Lower lobe of right lung (tissue), 2 donors: ENCODE measurements around the gene AANAT. TPM values are rescaled to one million over a fixed set of nuclear protein-coding genes. Genes with fewer than 3 reads are reported as not detected.

Source experiments
- ATAC-seq, 2 donors: fragments of 200-7000 bp; cut with Tn5 transposase; one replicate each; pipeline ENCODE4 v1.9.1; 2020 to 2022; ENCODE audit warnings: mild to moderate bottlenecking in 2 of 2, moderate library complexity in 2 of 2
- DNase-seq: peaks from one replicate; pipeline ENCODE4 v3.0.0-alpha.2; 2020
- H3K27ac ChIP-seq: fragments of 200-600 bp; one replicate; pipeline ENCODE4 v1.8.0; 2022
- H3K27me3 ChIP-seq: fragments of 200-600 bp; one replicate; pipeline ENCODE4 v1.8.0; 2022; ENCODE audit warnings: low read depth
- H3K36me3 ChIP-seq: fragments of 200-600 bp; one replicate; pipeline ENCODE4 v1.8.0; 2022; ENCODE audit warnings: mild to moderate bottlenecking
- H3K4me1 ChIP-seq: fragments of 200-600 bp; one replicate; pipeline ENCODE4 v1.8.0; 2022
- H3K4me3 ChIP-seq: fragments of 200-600 bp; one replicate; pipeline ENCODE4 v1.8.0; 2022; ENCODE audit warnings: mild to moderate bottlenecking
- H3K9me3 ChIP-seq: fragments of 200-600 bp; one replicate; pipeline ENCODE4 v1.8.0; 2022
- CTCF ChIP-seq: fragments of 200-600 bp; IDR thresholded peaks from one replicate; pipeline ENCODE4 v1.8.0; 2022; ENCODE audit warnings: antibody characterized with exemption, mild to moderate bottlenecking
- intact Hi-C: fragments of 100-400 bp; cut with DNase I; formaldehyde crosslinking; loops from one replicate; pipeline ENCODE4 v1.11.0; 2022
- total RNA-seq: library from RNA; stranded (reverse); fragmentation: NEBNext Ultra II Directional; extraction: Animal tissue kit (Norgen Biotek cat#: 25700); gene quantifications from one replicate; pipeline ENCODE4 v1.2.1, GENCODE V29; 2021
- donor health status: DM: no; HTN: yes; CAD: no; lungs with severe emphysema.

The AANAT gene
- total RNA-seq, 1 donor from 2014 or later: not detected

DNA sequence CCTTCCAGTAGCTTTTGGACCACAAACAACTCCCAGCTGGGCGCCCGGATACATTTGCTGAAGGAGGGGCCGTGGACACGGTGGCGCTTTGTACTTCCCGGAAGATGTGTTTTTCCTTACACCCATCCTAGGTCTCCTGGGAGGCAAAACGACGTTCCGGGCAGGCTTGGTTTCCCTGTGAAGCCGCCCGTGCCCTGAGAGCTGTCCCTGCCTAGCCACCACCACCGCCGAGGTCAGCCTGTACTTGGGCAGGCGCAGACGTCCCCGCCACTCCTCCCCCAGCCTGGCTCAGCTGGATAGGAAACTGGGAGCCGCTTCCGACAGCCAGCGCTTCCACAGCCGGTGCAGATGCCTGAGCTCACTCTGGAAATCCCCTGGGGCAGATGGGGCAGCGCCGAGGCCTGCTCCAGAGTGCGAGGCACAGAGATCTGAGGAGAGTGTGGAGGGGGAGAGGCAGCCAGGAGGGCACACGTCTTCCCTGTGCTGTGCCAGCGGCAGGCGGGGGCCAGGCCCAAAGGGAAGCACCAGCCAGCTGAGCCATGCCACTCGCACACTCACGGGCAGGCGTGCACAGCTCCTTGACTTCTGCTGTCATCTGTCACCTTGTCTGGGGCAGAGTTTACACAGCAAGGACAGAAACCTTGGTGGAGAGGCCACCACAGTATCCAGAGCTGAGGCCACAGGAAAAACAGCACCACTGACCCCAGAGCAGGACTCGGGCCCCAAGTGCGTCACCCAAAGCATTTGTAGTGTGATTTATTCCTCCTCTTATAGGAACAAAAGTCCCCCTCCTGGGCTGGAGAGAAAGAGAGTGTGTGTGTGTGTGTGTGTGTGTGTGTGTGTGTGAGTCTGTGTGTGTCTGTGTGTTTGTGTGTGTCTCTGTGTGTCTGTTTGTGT, 30.8 kb downstream of the AANAT start:
- Histone ChIP-seq H3K4me1 (peaks cover 74% of the 10 kb centered on the region), H3K27ac (peak overlapping the region; percentile 90), H3K36me3 (no peaks in the 10 kb centered on the region), H3K9me3 (no peaks in the 10 kb centered on the region), H3K4me3 (peak overlapping the region; percentile 27), H3K27me3 (no peaks in the 10 kb centered on the region)
- peak; percentile 74 for DNase-seq
- peak; percentile 43 to 68 for ATAC-seq
- intact Hi-C loops: no loop called here
- no peak for TF ChIP-seq CTCF

- peaks cover 68% of the 10 kb centered on the region for H3K4me1 ChIP-seq
- no peaks in the 10 kb centered on the region for H3K9me3 ChIP-seq
- intact Hi-C loops: no loop called here
- peak overlapping the region; percentile 90 for H3K27ac ChIP-seq
- peak overlapping the region; percentile 81 for H3K4me3 ChIP-seq
- ATAC-seq (no peak), DNase-seq (no peak)
- TF ChIP-seq CTCF: no peak
- no peaks in the 10 kb centered on the region for H3K27me3 ChIP-seq
- no peaks in the 10 kb centered on the region for H3K36me3 ChIP-seq
Measured at GRCh38 chr17:76498876-76499251, 31.5 kb downstream of the AANAT start.

DNA sequence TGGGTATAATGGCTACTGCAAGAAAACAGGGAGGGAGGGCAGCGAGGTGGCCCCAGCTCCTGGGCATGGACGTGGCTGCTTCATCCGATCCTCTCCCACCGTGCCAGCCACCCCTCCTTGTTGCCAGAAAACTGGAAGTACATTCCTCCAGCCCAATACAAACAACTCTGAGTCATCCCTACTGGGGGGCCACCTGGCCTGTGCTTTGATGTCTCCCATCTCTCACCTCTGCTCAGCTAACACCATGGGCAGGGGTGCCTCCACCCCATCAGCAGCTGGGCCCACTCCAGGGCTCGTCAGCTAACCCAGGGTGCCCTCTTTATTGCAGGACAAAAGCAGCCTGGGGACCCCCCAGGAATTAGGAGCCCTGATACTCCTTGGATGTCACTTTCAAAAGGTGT, 31.9 kb downstream of the AANAT start:
- no peak for TF ChIP-seq CTCF
- H3K4me1 ChIP-seq: peaks cover 64% of the 10 kb centered on the region
- DNase-seq (no peak), ATAC-seq (no peak)
- no peaks in the 10 kb centered on the region for H3K27me3 ChIP-seq
- H3K9me3 ChIP-seq: no peaks in the 10 kb centered on the region
- H3K4me3 ChIP-seq: peak overlapping the region; percentile 81
- peak overlapping the region; percentile 90 for H3K27ac ChIP-seq
- no peaks in the 10 kb centered on the region for H3K36me3 ChIP-seq
- intact Hi-C loops: no loop called here

DNA sequence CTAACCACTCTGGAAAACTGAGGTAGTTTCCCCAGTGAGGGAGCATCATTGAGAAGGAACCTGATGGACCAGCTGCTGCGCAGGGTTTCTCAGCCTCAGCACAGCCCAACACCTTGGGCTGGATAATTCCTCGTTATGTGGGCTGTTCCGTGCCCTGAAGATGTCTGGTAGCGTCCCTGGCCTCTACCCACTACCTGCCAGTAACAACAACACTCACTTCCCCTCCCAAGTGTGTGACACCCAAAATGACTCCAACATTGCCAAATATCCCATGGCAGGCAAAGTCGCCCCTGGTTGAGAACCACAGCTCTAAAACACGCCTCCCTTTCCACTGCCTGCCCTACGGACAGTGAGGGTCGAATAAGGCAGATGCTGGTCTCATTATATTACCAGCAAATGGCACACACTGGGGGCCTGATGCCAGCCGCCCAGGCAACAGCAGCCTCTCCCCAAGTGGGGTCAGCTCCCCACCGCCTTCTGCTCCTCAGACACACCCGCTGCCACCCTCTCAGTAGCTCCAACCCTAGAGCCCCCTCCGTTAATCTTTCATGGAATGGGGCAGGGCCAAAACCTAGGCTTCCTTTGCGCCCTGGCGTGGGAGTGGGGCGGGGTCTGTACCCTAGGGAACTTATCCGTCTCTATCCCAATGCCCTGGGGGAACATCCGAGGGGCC, 32.8 kb downstream of the AANAT start:
- ATAC-seq (no peak), DNase-seq (peak; percentile 57)
- H3K4me1 ChIP-seq: peaks cover 58% of the 10 kb centered on the region
- no peaks in the 10 kb centered on the region for H3K9me3 ChIP-seq
- peak overlapping the region; percentile 81 for H3K4me3 ChIP-seq
- H3K27ac ChIP-seq: peak overlapping the region; percentile 90
- H3K27me3 ChIP-seq: no peaks in the 10 kb centered on the region
- TF ChIP-seq CTCF: no peak
- intact Hi-C loops: no loop called here
- H3K36me3 ChIP-seq: no peaks in the 10 kb centered on the region

GRCh38 chr17:76500747-76501017, 33.3 kb downstream of the AANAT start:
- DNase-seq (no peak), ATAC-seq (peak in 1 of 2 donors; percentile 9)
- peak overlapping the region; percentile 81 for H3K4me3 ChIP-seq
- H3K9me3 ChIP-seq: no peaks in the 10 kb centered on the region
- intact Hi-C loops: no loop called here
- peak overlapping the region; percentile 90 for H3K27ac ChIP-seq
- peaks cover 58% of the 10 kb centered on the region for H3K4me1 ChIP-seq
- H3K36me3 ChIP-seq: no peaks in the 10 kb centered on the region
- no peak for TF ChIP-seq CTCF
- no peaks in the 10 kb centered on the region for H3K27me3 ChIP-seq
